GM18498 (cell line): ENCODE measurements around the gene BORCS5.
"Not testable (repeated sequence)": the region's sequence is repeated elsewhere in the genome, so short reads cannot be mapped to it uniquely, and the experiment has no call there.

Source experiments
- ATAC-seq: cut with Tn5 transposase; IDR thresholded peaks from one replicate; pipeline ENCODE4 v1.9.1; 2021; ENCODE audit warnings: mild to moderate bottlenecking, moderate library complexity; ENCODE audit not compliant: unreplicated experiment

The BORCS5 gene

GRCh38 chr12:12453635-12454034 lies 96.8 kb downstream of the BORCS5 start:
- no peak for ATAC-seq

- ATAC-seq, result no peak
These were observed 97.4 kb downstream of the BORCS5 start for GRCh38 chr12:12454315-12454714.

GRCh38 chr12:12456637-12457036 lies 99.8 kb downstream of the BORCS5 start:
- no peak for ATAC-seq

- no peak for ATAC-seq
These were observed 104.4 kb downstream of the BORCS5 start for GRCh38 chr12:12460935-12461922.

GRCh38 chr12:12461923-12462315 lies 105.0 kb downstream of the BORCS5 start:
- no peak for ATAC-seq

GRCh38 chr12:12465522-12465921 lies 108.6 kb downstream of the BORCS5 start:
- no peak for ATAC-seq

- ATAC-seq, result no peak
These were observed 109.3 kb downstream of the BORCS5 start for GRCh38 chr12:12466157-12466556.

- no peak for ATAC-seq
These were observed 110.4 kb downstream of the BORCS5 start for GRCh38 chr12:12467264-12467663.

- no peak for ATAC-seq
These were observed 110.9 kb downstream of the BORCS5 start for GRCh38 chr12:12467688-12468261.

- ATAC-seq, result no peak
These were observed 111.7 kb downstream of the BORCS5 start for GRCh38 chr12:12468575-12468974.

- ATAC-seq, result no peak
These were observed 112.5 kb downstream of the BORCS5 start for GRCh38 chr12:12469386-12469785.

- no peak for ATAC-seq
These were observed 114.0 kb downstream of the BORCS5 start for GRCh38 chr12:12470751-12471306.

- ATAC-seq, result not testable (repeated sequence)
These were observed 115.4 kb downstream of the BORCS5 start for GRCh38 chr12:12471982-12472961.

- no peak for ATAC-seq
These were observed 116.3 kb downstream of the BORCS5 start for GRCh38 chr12:12473223-12473622.

GRCh38 chr12:12474471-12474928 lies 117.6 kb downstream of the BORCS5 start:
- peak; percentile 27 for ATAC-seq

GRCh38 chr12:12474931-12475795 lies 118.3 kb downstream of the BORCS5 start:
- ATAC-seq, result peak; percentile 89

GRCh38 chr12:12476857-12477531 lies 120.1 kb downstream of the BORCS5 start:
- no peak for ATAC-seq

- ATAC-seq, result no peak
These were observed 120.6 kb downstream of the BORCS5 start for GRCh38 chr12:12477532-12477890.

GRCh38 chr12:12480074-12480473 lies 123.2 kb downstream of the BORCS5 start:
- ATAC-seq, result no peak
